Sigmoid colon (tissue), 7 donors: Measurements from ENCODE around the gene ATP5F1D. TPM values are rescaled to one million over a fixed set of nuclear protein-coding genes. Genes with fewer than 3 reads are reported as not detected.

Experiments used
- DNase-seq: peaks from one replicate; pipeline ENCODE4 v3.0.0-alpha.2; 2019
- H3K27ac ChIP-seq, 4 donors: fragments of 200-600 bp; sonication (generic); one replicate each; pipeline ENCODE4 v1.5.1; 2016 to 2019; ENCODE audit warnings: mild to moderate bottlenecking in 1 of 4
- H3K27me3 ChIP-seq, 3 donors: fragments of 200-600 bp; sonication (generic); one replicate each; pipeline ENCODE4 v1.5.1; 2019; ENCODE audit warnings: mild to moderate bottlenecking in 1 of 3
- H3K36me3 ChIP-seq, 4 donors: fragments of 200-600 bp; sonication (generic); one replicate each; pipeline ENCODE4 v1.5.1; 2016 to 2019
- H3K4me1 ChIP-seq, 4 donors: fragments of 200-600 bp; sonication (generic); one replicate each; pipeline ENCODE4 v1.5.1; 2017 to 2019
- H3K4me3 ChIP-seq, 4 donors: fragments of 200-600 bp; sonication (generic); one replicate each; pipeline ENCODE4 v1.5.1; 2017 to 2019; ENCODE audit warnings: mild to moderate bottlenecking in 2 of 4, moderate library complexity in 1 of 4
- H3K9me3 ChIP-seq, 4 donors: fragments of 200-600 bp in 3 of 4; sonication (generic) in 3 of 4; one replicate each; pipeline versions ENCODE4 v1.5.1 to v1.6.1; 2013 to 2019
- CTCF ChIP-seq, 4 experiments: fragments of 450-650 bp in 3 of 4; fragments of 200-600 bp in 1 of 4; IDR thresholded peaks; one replicate each; pipeline ENCODE4 v1.5.1; 2016 to 2019; ENCODE audit warnings: antibody characterized with exemption in 4 of 4, mild to moderate bottlenecking in 3 of 4, moderate library complexity in 2 of 4
- EP300 ChIP-seq, 4 donors: sonication (generic); formaldehyde crosslinking; IDR thresholded peaks; one replicate each; pipeline ENCODE4 v1.6.1; 2017; ENCODE audit warnings: antibody characterized with exemption in 4 of 4
- POLR2A ChIP-seq, 2 donors: fragments of 450-650 bp; IDR thresholded peaks; one replicate each; pipeline ENCODE4 v1.6.1; 2016; ENCODE audit warnings: antibody characterized with exemption in 2 of 2, mild to moderate bottlenecking in 2 of 2, moderate library complexity in 2 of 2
- POLR2AphosphoS5 ChIP-seq, 4 donors: sonication (generic); formaldehyde crosslinking; IDR thresholded peaks; one replicate each; pipeline ENCODE4 v1.6.1; 2017; ENCODE audit warnings: antibody characterized with exemption in 4 of 4
- WGBS, 2 donors: extraction: QIAGEN DNeasy Blood & Tissue Kit; methylation state at CpG; one replicate each; pipeline ENCODE4 v1.1.7; 2013; 5-methylcytosine and 5-hydroxymethylcytosine counted together
- intact Hi-C: fragments of 100-400 bp; cut with DNase I; formaldehyde crosslinking; loops from one replicate; pipeline ENCODE4 v1.15.1; 2023
- polyA plus RNA-seq, 3 donors: library from polyadenylated mRNA; stranded (reverse); fragments of 200-250 nt; gene quantifications; one replicate each; pipeline ENCODE4 v1.2.3, GENCODE V29; 2013
- total RNA-seq, 4 donors: library from RNA; depleted of rRNA; stranded (reverse); fragments of >200 nt; gene quantifications; one replicate each; pipeline ENCODE4 v1.1.0, GENCODE V29; 2016
- donor health status: healthy with polysubstance abuse.
- donor health status: Bipolar disorder and iron deficiency.
- donor health status: healthy.

ATP5F1D gene
- total and polyA plus RNA-seq, 7 donors = 74.7 to 390 (median 112) TPM

GRCh38 chr19:1249990-1250436 is 8.5 kb downstream of the ATP5F1D start:
- Histone ChIP-seq H3K4me1 (peaks cover 16 to 65% (median 60%) of the 10 kb centered on the region in 4 donors), H3K9me3 (no peaks in the 10 kb centered on the region), H3K36me3 (peaks cover 4 to 26% (median 11%) of the 10 kb centered on the region in 4 donors), H3K4me3 (peak overlapping the region; percentile 75 to 96 (median 86)), H3K27ac (peak overlapping the region; percentile 96 to 100 (median 100)), H3K27me3 (no peaks in the 10 kb centered on the region)
- WGBS, 2 donors = 0% methylated on average over 67 of the region's 67 CpGs
- no peak for DNase-seq
- intact Hi-C loops = loop anchor here (1.0 kb wide), 1 partner anchor 16 kb away; no protein-coding TSS in a partner anchor
- peak; percentile 85 to 92 for TF ChIP-seq POLR2A (IDR thresholded peaks at IDR 0.05)
- TF ChIP-seq EP300 (IDR thresholded peaks at IDR 0.05) = no peak
- TF ChIP-seq POLR2AphosphoS5 (IDR thresholded peaks at IDR 0.05) = no peak
- TF ChIP-seq CTCF (IDR thresholded peaks at IDR 0.05) = no peak

- no peaks in the 10 kb centered on the region for H3K9me3 ChIP-seq
- peak; percentile 93 for DNase-seq
- peak; percentile 30 to 48 (median 42) for TF ChIP-seq POLR2AphosphoS5 (IDR thresholded peaks at IDR 0.05)
- no peak for TF ChIP-seq POLR2A (IDR thresholded peaks at IDR 0.05)
- peak in 1 of 4 donors; percentile 53 for TF ChIP-seq EP300 (IDR thresholded peaks at IDR 0.05)
- TF ChIP-seq CTCF (IDR thresholded peaks at IDR 0.05) = no peak
- intact Hi-C loops = no loop called here
- WGBS, 2 donors = 1% methylated on average over 90 of the region's 90 CpGs
- H3K36me3 ChIP-seq = peaks cover 10 to 32% (median 17%) of the 10 kb centered on the region in 4 donors
- H3K27ac ChIP-seq = peak overlapping the region; percentile 96 to 100 (median 100)
- no peaks in the 10 kb centered on the region for H3K27me3 ChIP-seq
- H3K4me1 ChIP-seq = peaks cover 16 to 65% (median 60%) of the 10 kb centered on the region in 4 donors
- peak overlapping the region; percentile 75 to 96 (median 86) for H3K4me3 ChIP-seq
Observed at GRCh38 chr19:1250437-1251260, 9.1 kb downstream of the ATP5F1D start.

- peak overlapping the region; percentile 75 to 96 (median 86) for H3K4me3 ChIP-seq
- peaks cover 17 to 42% (median 21%) of the 10 kb centered on the region in 4 donors for H3K36me3 ChIP-seq
- peaks cover 16 to 63% (median 57%) of the 10 kb centered on the region in 4 donors for H3K4me1 ChIP-seq
- H3K27ac ChIP-seq = peak overlapping the region; percentile 96 to 100 (median 100)
- intact Hi-C loops = no loop called here
- no peaks in the 10 kb centered on the region for H3K9me3 ChIP-seq
- 2 to 3% methylated on average over 41 of the region's 41 CpGs for WGBS, 2 donors
- TF ChIP-seq POLR2AphosphoS5 (IDR thresholded peaks at IDR 0.05) (peak in 3 of 4 donors; percentile 31 to 50 (median 47)), POLR2A (IDR thresholded peaks at IDR 0.05) (no peak), CTCF (IDR thresholded peaks at IDR 0.05) (no peak)
- peak; percentile 92 for DNase-seq
- no peaks in the 10 kb centered on the region for H3K27me3 ChIP-seq
Observed at GRCh38 chr19:1251330-1252220, 10.0 kb downstream of the ATP5F1D start.

- TF ChIP-seq EP300 (IDR thresholded peaks at IDR 0.05) (peak in 3 of 4 donors; percentile 3 to 59 (median 13)), POLR2A (IDR thresholded peaks at IDR 0.05) (no peak), POLR2AphosphoS5 (IDR thresholded peaks at IDR 0.05) (peak; percentile 52 to 82 (median 78)), CTCF (IDR thresholded peaks at IDR 0.05) (no peak)
- intact Hi-C loops = no loop called here
- H3K9me3 ChIP-seq = no peaks in the 10 kb centered on the region
- H3K27me3 ChIP-seq = no peaks in the 10 kb centered on the region
- 1% methylated on average over 30 of the region's 30 CpGs for WGBS, 2 donors
- DNase-seq = peak; percentile 98
- peaks cover 20 to 49% (median 26%) of the 10 kb centered on the region in 4 donors for H3K36me3 ChIP-seq
- peaks cover 16 to 69% (median 60%) of the 10 kb centered on the region in 4 donors for H3K4me1 ChIP-seq
- H3K27ac ChIP-seq = peak overlapping the region; percentile 96 to 100 (median 100)
- peak overlapping the region; percentile 75 to 96 (median 86) for H3K4me3 ChIP-seq
Observed at GRCh38 chr19:1252221-1252820, 10.8 kb downstream of the ATP5F1D start.
